GM23248 (cell line): ENCODE results near the gene ARMC10.

Source experiments
- EZH2 ChIP-seq: fragments of 200-600 bp; sonication (generic); IDR thresholded peaks from 2 replicates; pipeline ENCODE4 v1.6.1; 2018; ENCODE audit warnings: antibody characterized with exemption, mild to moderate bottlenecking; ENCODE audit not compliant: insufficient read depth, poor library complexity, severe bottlenecking
- EZH2phosphoT487 ChIP-seq: fragments of 200-600 bp; sonication (generic); IDR thresholded peaks from 2 replicates; pipeline ENCODE4 v1.6.1; 2018; ENCODE audit warnings: antibody characterized with exemption, moderate library complexity, mild to moderate bottlenecking, low read depth; ENCODE audit not compliant: insufficient read depth

GRCh38 chr7:103100348-103100747, 25.4 kb downstream of the ARMC10 start:
- TF ChIP-seq EZH2 (no peak), EZH2phosphoT487 (no peak)
